ENCODE results near the gene HOXA2.

HOXA2 gene

GRCh38 chr7:27071622-27072390 lies 30.7 kb downstream of the HOXA2 start:
- no peak for DNase-seq

DNA sequence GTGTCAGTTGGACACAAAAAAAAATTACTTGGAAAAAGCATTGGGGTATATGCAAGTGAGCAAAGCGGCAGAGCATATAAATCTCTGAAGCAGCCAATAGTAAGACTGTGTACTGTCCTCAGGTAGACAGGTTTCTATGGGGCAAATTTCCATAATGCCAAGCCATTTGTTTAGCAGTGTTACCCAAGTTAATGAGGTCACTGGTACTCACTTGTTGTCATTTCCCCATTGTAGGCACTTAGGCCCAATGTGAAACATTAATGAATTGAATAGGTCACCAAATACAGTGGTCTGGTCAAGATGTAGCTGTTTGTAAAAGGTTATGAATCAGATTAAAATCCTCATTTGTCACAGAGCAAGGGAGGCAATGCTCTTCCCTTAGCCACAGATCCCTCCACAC lies 34.2 kb downstream of the HOXA2 start:
- no peak for DNase-seq

DNA sequence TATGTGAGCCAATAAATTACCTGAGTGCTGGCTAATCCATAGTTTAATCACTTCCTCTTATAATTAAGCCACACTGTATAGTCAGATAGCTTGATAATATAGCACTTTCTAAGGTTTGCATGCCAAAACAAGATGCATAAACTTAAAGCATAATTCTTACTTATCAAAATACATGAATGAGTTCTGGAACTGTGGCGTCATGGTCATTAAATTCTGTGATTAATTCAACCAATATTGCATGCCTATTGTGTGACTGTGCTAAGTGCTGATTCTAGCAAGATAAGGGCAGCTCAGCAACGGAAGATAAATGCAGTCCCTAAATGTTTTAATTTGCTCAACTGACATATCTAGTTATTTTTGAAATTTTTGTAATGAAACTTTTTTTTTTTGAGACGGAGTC lies 36.3 kb downstream of the HOXA2 start:
- DNase-seq, result no peak

- DNase-seq, result no peak
Measured at GRCh38 chr7:27065709-27066108, 36.8 kb downstream of the HOXA2 start.

DNA sequence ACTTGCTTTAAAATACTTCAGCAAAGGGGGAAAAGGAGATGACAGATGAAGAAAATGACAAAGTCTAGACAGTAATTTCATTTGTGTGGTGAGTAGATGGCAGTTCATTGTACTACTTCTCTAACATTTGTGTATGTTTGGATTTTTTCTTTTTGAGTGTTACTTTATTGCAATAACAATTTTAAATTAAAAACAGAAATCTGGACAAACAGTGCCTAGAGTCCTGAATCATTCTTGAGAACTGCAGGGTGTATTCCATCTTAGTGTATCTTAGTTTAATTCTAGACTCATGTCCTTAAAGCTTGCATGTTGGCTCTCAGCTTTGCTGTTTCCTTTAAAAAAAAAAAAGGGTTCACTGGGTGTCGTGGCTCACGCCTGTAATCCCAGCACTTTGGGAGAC lies 37.8 kb downstream of the HOXA2 start:
- DNase-seq, result no peak

DNA sequence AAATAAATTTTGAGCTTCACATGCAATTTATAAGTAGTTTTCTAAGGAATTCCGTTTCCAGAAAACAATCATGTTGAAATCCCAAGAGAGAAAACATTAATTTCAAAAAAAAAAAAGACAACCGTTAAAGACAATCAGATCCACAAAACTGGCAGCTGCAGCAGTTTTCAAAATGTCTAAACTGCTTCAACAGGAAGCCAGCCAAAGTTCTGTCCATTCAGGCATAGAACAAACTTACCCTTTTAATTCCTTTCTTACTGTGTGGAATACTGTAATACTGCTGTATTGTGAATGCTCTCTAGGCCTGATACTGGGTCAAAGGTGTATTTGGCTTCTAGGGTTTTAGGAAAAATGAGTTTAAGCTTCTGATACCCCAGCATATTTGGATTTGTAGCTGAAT lies 38.3 kb downstream of the HOXA2 start:
- DNase-seq, result no peak

GRCh38 chr7:27062946-27063345 lies 39.5 kb downstream of the HOXA2 start:
- no peak for DNase-seq

- DNase-seq, result no peak
Measured at GRCh38 chr7:27053153-27053552, 49.3 kb downstream of the HOXA2 start.

DNA sequence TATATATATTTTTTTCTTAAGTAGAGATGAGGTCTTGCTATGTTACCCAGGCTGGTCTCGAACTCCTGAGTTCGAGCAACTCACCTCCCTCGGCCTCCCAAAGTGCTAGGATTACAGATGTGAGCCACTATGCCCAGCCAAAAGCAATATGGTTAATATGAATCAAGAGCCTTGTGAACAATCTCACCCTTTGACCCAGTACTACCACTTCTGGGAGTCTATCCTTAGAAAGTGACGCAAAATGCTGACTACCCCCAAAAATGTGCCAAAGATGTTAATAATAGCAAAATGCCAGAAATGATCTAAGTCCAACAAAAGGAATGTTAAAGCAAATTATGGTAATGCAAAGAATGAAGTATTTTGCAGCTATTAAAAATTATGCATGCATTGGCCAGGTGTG lies 51.0 kb downstream of the HOXA2 start:
- DNase-seq, result no peak
